ENCODE measurements around the gene ITGA7.

The ITGA7 gene

DNA sequence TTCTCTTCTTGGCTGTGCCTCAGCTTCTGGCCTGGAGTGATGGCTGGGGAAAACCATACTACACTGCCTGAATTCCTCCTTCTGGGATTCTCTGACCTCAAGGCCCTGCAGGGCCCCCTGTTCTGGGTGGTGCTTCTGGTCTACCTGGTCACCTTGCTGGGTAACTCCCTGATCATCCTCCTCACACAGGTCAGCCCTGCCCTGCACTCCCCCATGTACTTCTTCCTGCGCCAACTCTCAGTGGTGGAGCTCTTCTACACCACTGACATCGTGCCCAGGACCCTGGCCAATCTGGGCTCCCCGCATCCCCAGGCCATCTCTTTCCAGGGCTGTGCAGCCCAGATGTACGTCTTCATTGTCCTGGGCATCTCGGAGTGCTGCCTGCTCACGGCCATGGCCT lies 70.9 kb downstream of the ITGA7 start, which contains the start of gene OR10P1:
TSS of gene OR10P1 (plus strand) at position 40 of the 400 bp plus-strand sequence. CDS start at position 40, 0 bp downstream.
- no peak within 1 kb of the TSS for H3K9ac ChIP-seq (ENCODE audit: low read length)
- no peak within 1 kb of the TSS for H3K4me3 ChIP-seq (ENCODE audit: low read depth, low read length)
- H3K4me1 ChIP-seq (ENCODE audit: control insufficient read depth, insufficient read depth, low read length): no peaks in the 10 kb centered on the region
- no peak within 1 kb of the TSS for H3K27ac ChIP-seq (ENCODE audit: low read depth, low read length)
- H3K36me3 ChIP-seq (ENCODE audit: control insufficient read depth, insufficient read depth, low read length): no peaks in the 10 kb centered on the region
- H3K27me3 ChIP-seq (ENCODE audit: control insufficient read depth, insufficient read depth, low read length): peaks cover 8% of the 10 kb centered on the region; the same call in 1 of the 2 replicates
- no peaks in the 10 kb centered on the region for H3K9me3 ChIP-seq (ENCODE audit: control insufficient read depth, insufficient read depth, low read depth, low read length)

DNA sequence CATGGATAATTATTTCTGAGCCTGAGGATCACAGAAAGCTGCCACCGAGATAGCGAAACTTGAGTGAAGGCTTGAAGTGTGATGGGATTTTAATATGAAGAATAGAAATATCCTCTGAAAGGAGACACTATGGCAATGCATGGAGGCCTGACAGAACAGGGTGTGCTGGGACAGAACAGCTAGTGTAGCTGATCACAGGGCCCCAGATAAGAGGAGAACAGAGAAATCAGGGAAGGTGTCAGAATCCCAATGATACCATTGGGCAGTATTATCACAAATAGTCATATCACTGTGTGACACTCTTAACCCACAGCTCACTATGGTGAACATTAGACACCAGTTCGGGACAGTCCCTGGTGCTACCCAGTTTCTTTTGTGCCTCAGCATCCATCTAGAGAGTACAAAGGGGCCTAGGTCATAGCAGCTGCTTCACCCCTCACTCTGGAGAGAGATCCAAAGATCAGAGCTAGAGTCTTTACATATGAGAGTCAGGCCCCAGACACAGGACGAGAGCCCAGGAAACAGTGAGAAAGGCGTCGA lies 71.5 kb downstream of the ITGA7 start:
- H3K9me3 ChIP-seq (ENCODE audit: control insufficient read depth, insufficient read depth, low read depth, low read length): no peaks in the 10 kb centered on the region
- H3K4me3 ChIP-seq (ENCODE audit: low read depth, low read length): no peak overlapping the region
- H3K36me3 ChIP-seq (ENCODE audit: control insufficient read depth, insufficient read depth, low read length): no peaks in the 10 kb centered on the region
- H3K9ac ChIP-seq (ENCODE audit: low read length): no peak overlapping the region
- H3K27ac ChIP-seq (ENCODE audit: low read depth, low read length): no peak overlapping the region
- H3K27me3 ChIP-seq (ENCODE audit: control insufficient read depth, insufficient read depth, low read length): peaks cover 8% of the 10 kb centered on the region; the same call in 1 of the 2 replicates
- H3K4me1 ChIP-seq (ENCODE audit: control insufficient read depth, insufficient read depth, low read length): no peaks in the 10 kb centered on the region
